CD14-positive monocyte (primary cell): Measurements from ENCODE around the gene S100A14. TPM values are rescaled to one million over a fixed set of nuclear protein-coding genes. Genes with fewer than 3 reads are reported as not detected.

Experiments used
- DNase-seq, 3 donors: peaks; one replicate each; pipeline ENCODE4 v3.0.0-alpha.2; 2011 to 2022
- H2AFZ ChIP-seq: 2 replicates; pipeline ENCODE4 v1.6.0; 2012; ENCODE audit warnings: mild to moderate bottlenecking, low read depth, low read length, inconsistent platforms; ENCODE audit not compliant: insufficient read depth, poor library complexity, severe bottlenecking
- H3K27ac ChIP-seq, 2 donors: 1 replicate in 1 of 2; 2 replicates in 1 of 2; pipeline ENCODE4 v1.5.1; 2012 to 2013; ENCODE audit warnings: low read length in 2 of 2, control low read depth in 1 of 2, inconsistent platforms in 1 of 2, low read depth in 1 of 2, mild to moderate bottlenecking in 1 of 2
- H3K27me3 ChIP-seq, 2 donors: one replicate each; pipeline versions ENCODE4 v1.6.0 to v1.6.1; 2011 to 2013; ENCODE audit warnings: low read length in 2 of 2; ENCODE audit not compliant: control insufficient read depth in 2 of 2, insufficient read depth in 2 of 2
- H3K36me3 ChIP-seq, 2 donors: replicated peaks in 1 of 2; 1 replicate in 1 of 2; 2 replicates in 1 of 2; pipeline versions ENCODE4 v1.5.1 to v1.6.1; 2012 to 2013; ENCODE audit warnings: low read length in 2 of 2, control low read depth in 1 of 2, inconsistent platforms in 1 of 2, mild to moderate bottlenecking in 1 of 2; ENCODE audit not compliant: insufficient read depth in 2 of 2, control insufficient read depth in 1 of 2
- H3K4me1 ChIP-seq, 2 donors: 1 replicate in 1 of 2; 2 replicates in 1 of 2; pipeline versions ENCODE4 v1.5.1 to v1.6.1; 2012 to 2013; ENCODE audit warnings: low read length in 2 of 2, control low read depth in 1 of 2, inconsistent platforms in 1 of 2, mild to moderate bottlenecking in 1 of 2, moderate library complexity in 1 of 2; ENCODE audit not compliant: insufficient read depth in 2 of 2, control insufficient read depth in 1 of 2
- H3K4me2 ChIP-seq: replicated peaks from 2 replicates; pipeline ENCODE3; 2012; ENCODE audit warnings: low read length, moderate library complexity, mild to moderate bottlenecking; ENCODE audit not compliant: poor library complexity, severe bottlenecking; ENCODE audit errors: extremely low read depth
- H3K4me3 ChIP-seq, 3 experiments: fragments of 200-600 bp in 1 of 3; sonication (generic) in 1 of 3; replicated peaks in 1 of 3; 1 replicate in 2 of 3; 2 replicates in 1 of 3; pipeline ENCODE4 v1.5.1; 2011 to 2013; ENCODE audit warnings: low read length in 3 of 3, mild to moderate bottlenecking in 3 of 3, control low read depth in 2 of 3, low read depth in 2 of 3, inconsistent platforms in 1 of 3, moderate library complexity in 1 of 3
- H3K79me2 ChIP-seq: 2 replicates; pipeline ENCODE4 v1.6.0; 2012; ENCODE audit warnings: mild to moderate bottlenecking, control low read depth, inconsistent platforms, low read length, moderate library complexity; ENCODE audit not compliant: insufficient read depth
- H3K9ac ChIP-seq: 2 replicates; pipeline ENCODE4 v1.6.0; 2017; ENCODE audit warnings: low read length, mild to moderate bottlenecking; ENCODE audit not compliant: insufficient read depth, poor library complexity, severe bottlenecking
- H3K9me3 ChIP-seq, 2 donors: replicated peaks in 1 of 2; 1 replicate in 1 of 2; 2 replicates in 1 of 2; pipeline versions ENCODE4 v1.5.1 to v1.6.1; 2012 to 2013; ENCODE audit warnings: low read length in 2 of 2, control low read depth in 1 of 2; ENCODE audit not compliant: control insufficient read depth in 1 of 2, insufficient read depth in 1 of 2
- H4K20me1 ChIP-seq: 2 replicates; pipeline ENCODE4 v1.6.0; 2012; ENCODE audit warnings: mild to moderate bottlenecking, low read length, control low read depth, moderate library complexity; ENCODE audit not compliant: insufficient read depth
- H3K27ac Mint-ChIP-seq, 7 donors: one replicate each; pipeline ENCODE4 v1.8.0; 2020; ENCODE audit warnings: mild to moderate bottlenecking in 7 of 7, mixed read lengths in 7 of 7, moderate library complexity in 6 of 7, inconsistent platforms in 2 of 7
- H3K27me3 Mint-ChIP-seq, 3 donors: one replicate each; pipeline ENCODE4 v1.8.0; 2021 to 2022; ENCODE audit warnings: low read depth in 3 of 3, mild to moderate bottlenecking in 3 of 3, mixed read lengths in 3 of 3, moderate library complexity in 3 of 3, inconsistent platforms in 1 of 3
- H3K36me3 Mint-ChIP-seq, 2 donors: one replicate each; pipeline ENCODE4 v1.8.0; 2020; ENCODE audit warnings: mixed read lengths in 2 of 2, inconsistent platforms in 1 of 2, mild to moderate bottlenecking in 1 of 2
- H3K4me1 Mint-ChIP-seq: one replicate; pipeline ENCODE4 v1.8.0; 2020; ENCODE audit warnings: mild to moderate bottlenecking, mixed read lengths
- H3K4me3 Mint-ChIP-seq, 2 donors: one replicate each; pipeline ENCODE4 v1.8.0; 2020; ENCODE audit warnings: mild to moderate bottlenecking in 2 of 2, mixed read lengths in 2 of 2, moderate library complexity in 1 of 2
- H3K9me3 Mint-ChIP-seq, 7 donors: one replicate each; pipeline ENCODE4 v1.8.0; 2020 to 2022; ENCODE audit warnings: mixed read lengths in 7 of 7, mild to moderate bottlenecking in 6 of 7, moderate library complexity in 6 of 7, inconsistent platforms in 2 of 7
- CTCF ChIP-seq: fragments of 200-600 bp; IDR thresholded peaks from one replicate; pipeline ENCODE4 v1.8.0; 2022; ENCODE audit warnings: antibody characterized with exemption, mild to moderate bottlenecking
- WGBS: methylation state at CpG from one replicate; pipeline ENCODE4 v1.1.5; 2013; ENCODE audit warnings: missing lambda C conversion rate; ENCODE audit not compliant: insufficient coverage; 5-methylcytosine and 5-hydroxymethylcytosine counted together
- intact Hi-C, 2 donors: fragments of 100-400 bp; cut with micrococcal nuclease; formaldehyde crosslinking; loops; one replicate each; pipeline versions ENCODE4 v1.15.0 to v1.15.1; 2023
- polyA plus RNA-seq, 3 donors: library from polyadenylated mRNA; depleted of rRNA in 1 of 3; unstranded in 2 of 3; stranded (reverse) in 1 of 3; fragments of 300-500 nt in 2 of 3; fragments of >200 nt in 1 of 3; fragmentation: Illumina TruSeq in 2 of 3; gene quantifications; 1 replicate in 2 of 3; 2 replicates in 1 of 3; pipeline ENCODE4 v1.2.3, GENCODE V29; 2012 to 2021

Gene S100A14
- polyA plus RNA-seq, 3 donors = 0.08 TPM; not detected in 2

- no peak overlapping the region for H3K27ac Mint-ChIP-seq
- no peak for DNase-seq
- H3K4me1 Mint-ChIP-seq = peaks cover 17% of the 10 kb centered on the region
- Histone ChIP-seq H3K9me3 (no peaks in the 10 kb centered on the region), H3K4me1 (peaks cover 11 to 16% of the 10 kb centered on the region in 2 donors), H3K36me3 (no peaks in the 10 kb centered on the region), H4K20me1 (no peaks in the 10 kb centered on the region), H3K27me3 (no peaks in the 10 kb centered on the region), H3K79me2 (no peaks in the 10 kb centered on the region), H3K4me2 (no peak overlapping the region), H3K4me3 (no peak overlapping the region), H2AFZ (no peak overlapping the region), H3K9ac (no peak overlapping the region), H3K27ac (no peak overlapping the region)
- TF ChIP-seq CTCF = no peak
- H3K9me3 Mint-ChIP-seq = peaks cover 0 to 6% (median 0%) of the 10 kb centered on the region in 7 donors
- H3K27me3 Mint-ChIP-seq = peaks cover 1 to 7% (median 2%) of the 10 kb centered on the region in 3 donors
- H3K36me3 Mint-ChIP-seq = no peaks in the 10 kb centered on the region
- intact Hi-C loops = loop anchor here (10.0 kb wide), 2 partner anchors 46 to 214 kb away; partner anchors contain the start of genes S100A1 (in 1 of the 2) and S100A13 (in 1 of the 2)
- no peak overlapping the region for H3K4me3 Mint-ChIP-seq
Measured at GRCh38 chr1:153578490-153578889, 37.6 kb downstream of the S100A14 start.

- Histone ChIP-seq H3K9me3 (no peaks in the 10 kb centered on the region), H3K27ac (no peak overlapping the region), H3K36me3 (no peaks in the 10 kb centered on the region), H3K9ac (no peak overlapping the region), H3K4me1 (peaks cover 20 to 24% of the 10 kb centered on the region in 2 donors), H3K4me3 (no peak overlapping the region), H2AFZ (no peak overlapping the region), H3K27me3 (no peaks in the 10 kb centered on the region), H4K20me1 (no peaks in the 10 kb centered on the region), H3K4me2 (no peak overlapping the region), H3K79me2 (no peaks in the 10 kb centered on the region)
- Mint-ChIP-seq H3K9me3 (peaks cover 0 to 3% (median 0%) of the 10 kb centered on the region in 7 donors), H3K27ac (peak overlapping the region in 1 of 7 donors; percentile 63), H3K36me3 (no peaks in the 10 kb centered on the region), H3K4me3 (peak overlapping the region in 1 of 2 donors; percentile 22), H3K4me1 (peaks cover 25% of the 10 kb centered on the region), H3K27me3 (peaks cover 1 to 7% (median 2%) of the 10 kb centered on the region in 3 donors)
- intact Hi-C loops = loop anchor here (10.0 kb wide), 2 partner anchors 47 to 213 kb away; partner anchors contain the start of genes S100A1 (in 1 of the 2) and S100A13 (in 1 of the 2)
- no peak for DNase-seq
- no peak for TF ChIP-seq CTCF
- 73% methylated on average over 9 of the region's 9 CpGs for WGBS
Measured at GRCh38 chr1:153577624-153578051, 38.5 kb downstream of the S100A14 start.
